ENCODE data around the gene CFAP210.
"Not testable (repeated sequence)": the region's sequence is repeated elsewhere in the genome, so short reads cannot be mapped to it uniquely, and the experiment has no call there.

Gene CFAP210

DNA sequence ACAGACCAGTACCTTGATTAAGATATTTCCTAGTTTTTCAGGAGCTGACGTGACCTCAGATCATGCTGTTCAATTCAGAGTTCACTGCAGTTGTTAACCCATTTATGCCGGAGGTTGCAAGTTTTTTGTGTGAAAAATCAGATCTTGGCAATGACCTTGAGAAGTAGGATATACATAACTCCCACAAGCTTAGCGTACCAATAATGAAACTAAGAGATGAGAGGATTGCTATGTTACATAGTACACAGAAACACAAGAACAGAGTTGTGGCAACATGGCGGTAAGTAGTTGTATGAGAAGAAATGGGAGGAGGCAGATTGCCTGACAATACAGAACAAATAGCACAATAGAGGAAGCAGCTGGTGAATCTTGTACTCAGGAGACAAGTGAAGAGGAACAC is 71.0 kb downstream of the CFAP210 start:
- H3F3A ChIP-seq (ENCODE audit: insufficient read depth, low read length) = no peaks in the 10 kb centered on the region
- TF ChIP-seq EZH2 (optimal IDR thresholded peaks at IDR 0.05; ENCODE audit: low read depth, low read length) (no peak), EZH2phosphoT487 (IDR thresholded peaks at IDR 0.05; ENCODE audit: low read length) (no peak)
- TF ChIP-seq, protein P1, sequence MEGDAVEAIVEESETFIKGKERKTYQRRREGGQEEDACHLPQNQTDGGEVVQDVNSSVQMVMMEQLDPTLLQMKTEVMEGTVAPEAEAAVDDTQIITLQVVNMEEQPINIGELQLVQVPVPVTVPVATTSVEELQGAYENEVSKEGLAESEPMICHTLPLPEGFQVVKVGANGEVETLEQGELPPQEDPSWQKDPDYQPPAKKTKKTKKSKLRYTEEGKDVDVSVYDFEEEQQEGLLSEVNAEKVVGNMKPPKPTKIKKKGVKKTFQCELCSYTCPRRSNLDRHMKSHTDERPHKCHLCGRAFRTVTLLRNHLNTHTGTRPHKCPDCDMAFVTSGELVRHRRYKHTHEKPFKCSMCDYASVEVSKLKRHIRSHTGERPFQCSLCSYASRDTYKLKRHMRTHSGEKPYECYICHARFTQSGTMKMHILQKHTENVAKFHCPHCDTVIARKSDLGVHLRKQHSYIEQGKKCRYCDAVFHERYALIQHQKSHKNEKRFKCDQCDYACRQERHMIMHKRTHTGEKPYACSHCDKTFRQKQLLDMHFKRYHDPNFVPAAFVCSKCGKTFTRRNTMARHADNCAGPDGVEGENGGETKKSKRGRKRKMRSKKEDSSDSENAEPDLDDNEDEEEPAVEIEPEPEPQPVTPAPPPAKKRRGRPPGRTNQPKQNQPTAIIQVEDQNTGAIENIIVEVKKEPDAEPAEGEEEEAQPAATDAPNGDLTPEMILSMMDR (IDR thresholded peaks at IDR 0.05; ENCODE audit: low read length) = no peak
- no peaks in the 10 kb centered on the region for H3K27me3 ChIP-seq (replicated peaks; ENCODE audit: insufficient read depth, low read length)
- H3K9me3 ChIP-seq (replicated peaks; ENCODE audit: insufficient read depth, low read length) = no peaks in the 10 kb centered on the region
- no peak overlapping the region for H2AFZ ChIP-seq (ENCODE audit: low read length)
- H3K4me2 ChIP-seq (ENCODE audit: low read depth, low read length) = no peak overlapping the region
- no peak overlapping the region for H3K9ac ChIP-seq (ENCODE audit: low read length)
- no peaks in the 10 kb centered on the region for H3K4me1 ChIP-seq (ENCODE audit: low read length)
- peaks cover 19% of the 10 kb centered on the region for H3K79me2 ChIP-seq (ENCODE audit: low read length)
- peaks cover 19% of the 10 kb centered on the region for H3K36me3 ChIP-seq (replicated peaks; ENCODE audit: insufficient read depth, low read length)
- DNase-seq = no peak
- no peaks in the 10 kb centered on the region for H4K20me1 ChIP-seq (ENCODE audit: insufficient read depth, low read length)
- H3K27ac ChIP-seq (ENCODE audit: low read length) = no peak overlapping the region
- no peak overlapping the region for H3K4me3 ChIP-seq (ENCODE audit: low read length)
- no peaks in the 10 kb centered on the region for H3K9me2 ChIP-seq (replicated peaks; ENCODE audit: insufficient read depth, low read length)

DNA sequence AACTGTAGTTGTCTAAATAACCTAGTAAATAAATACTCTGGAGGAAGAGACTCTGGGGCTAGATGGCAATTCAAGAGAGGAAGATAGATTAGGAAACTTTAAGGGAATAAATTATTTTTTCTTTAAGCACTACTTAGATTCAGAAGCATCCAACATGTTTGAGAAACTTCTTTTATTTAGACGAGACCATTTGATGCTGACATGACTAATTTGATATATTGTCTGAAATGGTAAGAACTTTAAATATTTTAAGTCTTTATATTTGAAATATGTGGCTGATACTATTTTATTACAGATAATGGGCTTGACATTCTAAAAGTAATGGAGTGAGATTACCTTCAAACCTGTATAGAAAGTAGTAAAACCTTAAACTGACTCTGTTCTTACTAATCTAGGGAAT is 73.7 kb downstream of the CFAP210 start:
- Histone ChIP-seq H3K9me3 (replicated peaks; ENCODE audit: insufficient read depth, low read length) (no peaks in the 10 kb centered on the region), H4K20me1 (ENCODE audit: insufficient read depth, low read length) (no peaks in the 10 kb centered on the region), H2AFZ (ENCODE audit: low read length) (no peak overlapping the region), H3K4me3 (ENCODE audit: low read length) (no peak overlapping the region), H3K36me3 (replicated peaks; ENCODE audit: insufficient read depth, low read length) (peaks cover 20% of the 10 kb centered on the region), H3K9ac (ENCODE audit: low read length) (no peak overlapping the region), H3K27ac (ENCODE audit: low read length) (no peak overlapping the region), H3F3A (ENCODE audit: insufficient read depth, low read length) (no peaks in the 10 kb centered on the region), H3K4me2 (ENCODE audit: low read depth, low read length) (no peak overlapping the region), H3K27me3 (replicated peaks; ENCODE audit: insufficient read depth, low read length) (no peaks in the 10 kb centered on the region), H3K9me2 (replicated peaks; ENCODE audit: insufficient read depth, low read length) (no peaks in the 10 kb centered on the region), H3K79me2 (ENCODE audit: low read length) (peaks cover 28% of the 10 kb centered on the region), H3K4me1 (ENCODE audit: low read length) (no peaks in the 10 kb centered on the region)
- DNase-seq = no peak
- TF ChIP-seq EZH2phosphoT487 (IDR thresholded peaks at IDR 0.05; ENCODE audit: low read length) = no peak
- TF ChIP-seq, protein P1 (IDR thresholded peaks at IDR 0.05; ENCODE audit: low read length) = no peak
- no peak for TF ChIP-seq EZH2 (optimal IDR thresholded peaks at IDR 0.05; ENCODE audit: low read depth, low read length)

DNA sequence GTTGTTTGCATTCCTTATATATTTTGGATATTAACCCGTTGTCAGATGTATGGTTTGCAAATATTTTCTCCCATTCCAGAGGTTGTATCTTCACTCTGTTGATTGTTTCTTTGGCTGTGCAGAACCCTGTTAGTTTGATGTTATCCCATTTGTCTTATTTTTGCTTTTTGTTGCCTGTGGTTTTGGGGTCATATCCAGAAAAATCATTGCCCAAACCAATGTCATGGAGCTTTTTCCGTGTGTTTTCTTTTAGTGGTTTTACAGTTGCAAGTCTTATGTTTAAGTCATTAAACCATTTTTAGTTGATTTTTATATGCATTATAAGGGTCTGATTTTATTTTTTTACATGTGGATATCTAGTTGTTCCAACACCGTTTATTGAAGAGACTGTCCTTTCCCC is 74.3 kb downstream of the CFAP210 start:
- peaks cover 19% of the 10 kb centered on the region for H3K36me3 ChIP-seq (replicated peaks; ENCODE audit: insufficient read depth, low read length)
- H3K9me3 ChIP-seq (replicated peaks; ENCODE audit: insufficient read depth, low read length) = no peaks in the 10 kb centered on the region

DNA sequence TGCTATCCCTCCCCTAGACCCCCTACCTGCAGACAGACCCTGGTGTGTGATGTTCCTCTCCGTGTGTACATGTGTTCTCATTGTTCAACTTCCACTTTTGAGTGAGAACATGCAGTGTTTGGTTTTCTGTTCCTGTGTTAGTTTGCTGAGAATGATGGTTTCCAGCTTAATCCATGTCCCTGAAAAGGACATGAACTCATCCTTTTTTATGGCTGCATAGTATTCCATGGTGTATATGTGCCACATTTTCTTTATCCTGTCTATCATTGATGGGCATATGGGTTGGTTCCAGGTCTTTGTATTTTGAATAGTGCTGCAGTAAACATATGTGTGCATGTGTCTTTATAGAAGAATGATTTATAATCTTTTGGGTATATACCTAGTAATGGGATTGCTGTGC is 78.2 kb downstream of the CFAP210 start:
- not testable (repeated sequence) for H4K20me1 ChIP-seq (ENCODE audit: insufficient read depth, low read length); H3K9ac ChIP-seq (ENCODE audit: low read length); H3K9me2 ChIP-seq (replicated peaks; ENCODE audit: insufficient read depth, low read length); DNase-seq; H2AFZ ChIP-seq (ENCODE audit: low read length); H3K4me3 ChIP-seq (ENCODE audit: low read length); H3F3A ChIP-seq (ENCODE audit: insufficient read depth, low read length); H3K27me3 ChIP-seq (replicated peaks; ENCODE audit: insufficient read depth, low read length); H3K4me2 ChIP-seq (ENCODE audit: low read depth, low read length); H3K27ac ChIP-seq (ENCODE audit: low read length); H3K9me3 ChIP-seq (replicated peaks; ENCODE audit: insufficient read depth, low read length); H3K4me1 ChIP-seq (ENCODE audit: low read length)
- Histone ChIP-seq H3K79me2 (ENCODE audit: low read length) (peaks cover 29% of the 10 kb centered on the region), H3K36me3 (replicated peaks; ENCODE audit: insufficient read depth, low read length) (peaks cover 22% of the 10 kb centered on the region; the same call in 1 of the 2 replicates)

More for the DNA sequence above, 74.3 kb downstream of the CFAP210 start:
- Histone ChIP-seq H4K20me1 (ENCODE audit: insufficient read depth, low read length) (no peaks in the 10 kb centered on the region), H2AFZ (ENCODE audit: low read length) (no peak overlapping the region), H3K4me2 (ENCODE audit: low read depth, low read length) (no peak overlapping the region), H3F3A (ENCODE audit: insufficient read depth, low read length) (no peaks in the 10 kb centered on the region), H3K79me2 (ENCODE audit: low read length) (peaks cover 29% of the 10 kb centered on the region), H3K4me1 (ENCODE audit: low read length) (no peaks in the 10 kb centered on the region), H3K4me3 (ENCODE audit: low read length) (no peak overlapping the region), H3K9ac (ENCODE audit: low read length) (no peak overlapping the region), H3K9me2 (replicated peaks; ENCODE audit: insufficient read depth, low read length) (no peaks in the 10 kb centered on the region), H3K27ac (ENCODE audit: low read length) (no peak overlapping the region), H3K27me3 (replicated peaks; ENCODE audit: insufficient read depth, low read length) (no peaks in the 10 kb centered on the region)
- no peak for DNase-seq
- TF ChIP-seq EZH2phosphoT487 (IDR thresholded peaks at IDR 0.05; ENCODE audit: low read length) (no peak), EZH2 (optimal IDR thresholded peaks at IDR 0.05; ENCODE audit: low read depth, low read length) (no peak)
- TF ChIP-seq, protein P1 (IDR thresholded peaks at IDR 0.05; ENCODE audit: low read length) = no peak

Data from MM.1S (cell line).